Fibroblast of skin of left biceps (primary cell): ENCODE data around the gene CIB4.

Experiments used
- DNase-seq, 2 experiments: peaks; one replicate each; pipeline ENCODE4 v3.0.0-alpha.2; 2013; ENCODE audit warnings: low read depth in 2 of 2

CIB4 gene

DNA sequence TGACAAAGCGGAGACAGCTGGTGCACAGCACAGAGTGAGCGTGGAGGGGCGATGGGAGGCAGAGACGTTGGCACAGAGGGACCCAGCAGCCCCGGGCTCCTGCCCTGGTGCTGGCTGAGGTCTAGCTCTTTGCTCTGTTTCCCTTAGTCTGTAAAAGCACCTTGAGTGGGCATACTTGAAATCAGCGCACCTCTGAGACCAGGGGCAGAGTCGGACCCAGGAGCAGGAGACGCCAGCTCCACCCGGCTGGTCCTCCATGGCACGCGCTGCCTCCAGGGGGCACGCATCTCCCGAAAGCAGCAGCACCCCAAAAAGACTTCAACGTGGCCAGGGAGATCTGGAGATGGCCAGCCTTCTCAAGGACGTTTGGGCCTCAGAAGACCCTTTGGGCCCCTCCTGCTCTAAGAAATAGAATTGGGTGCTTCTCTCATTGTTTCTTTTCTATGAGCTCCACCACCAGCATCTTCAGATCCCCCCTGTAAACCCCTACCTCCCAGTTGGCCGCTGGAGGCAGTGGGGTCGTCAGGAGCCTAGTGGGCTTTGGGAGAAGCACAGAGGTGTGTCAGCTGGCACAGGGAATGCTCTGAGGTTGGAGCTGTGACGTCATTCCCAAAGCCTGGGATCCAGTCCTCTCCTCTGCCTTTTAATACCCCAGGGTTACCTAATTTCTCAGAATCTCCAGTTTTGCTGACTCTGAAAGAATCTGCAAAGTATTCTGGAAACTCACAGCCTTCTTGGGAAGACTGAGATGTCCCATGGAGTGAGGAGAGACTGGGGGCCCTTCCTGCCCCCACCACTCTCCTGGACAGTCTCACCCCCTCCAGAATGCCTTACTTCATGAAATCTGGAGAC lies 58.9 kb downstream of the CIB4 start:
- no peak for DNase-seq

DNA sequence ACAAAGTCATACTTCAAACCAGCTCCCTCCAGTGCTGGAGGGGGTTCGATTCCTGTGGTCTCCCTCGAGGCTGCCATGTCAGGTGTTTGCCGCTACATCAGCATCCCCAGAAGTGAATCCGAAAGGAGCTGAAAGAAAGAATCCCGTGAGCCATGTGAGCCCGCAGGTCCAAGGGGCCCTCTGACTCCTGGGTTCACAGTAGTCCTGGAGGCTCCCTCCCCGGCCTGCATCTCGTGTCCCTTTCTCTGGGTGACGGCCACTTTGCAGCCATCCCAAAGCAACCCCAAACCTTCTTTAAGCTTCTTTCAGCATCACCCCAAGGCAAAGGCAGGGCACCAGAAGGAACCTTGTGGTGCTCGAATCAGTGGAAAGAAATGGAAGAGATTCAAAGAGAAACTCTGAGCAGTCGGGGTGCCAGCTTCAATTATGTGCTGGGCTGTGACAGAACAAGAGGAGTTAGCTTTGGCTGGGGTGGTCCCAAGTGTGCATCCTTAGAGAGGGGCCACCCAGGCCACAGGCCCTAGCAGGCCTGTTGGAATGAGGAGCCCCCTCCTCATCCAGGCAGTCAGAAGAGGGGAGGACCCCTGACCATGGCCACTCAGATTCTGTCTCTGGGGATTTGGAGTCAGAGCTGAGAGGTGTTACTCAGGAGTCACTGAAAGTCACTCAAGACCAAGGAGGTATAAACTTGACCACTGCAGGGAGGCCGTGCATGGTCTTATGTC lies 59.7 kb downstream of the CIB4 start:
- no peak for DNase-seq

DNA sequence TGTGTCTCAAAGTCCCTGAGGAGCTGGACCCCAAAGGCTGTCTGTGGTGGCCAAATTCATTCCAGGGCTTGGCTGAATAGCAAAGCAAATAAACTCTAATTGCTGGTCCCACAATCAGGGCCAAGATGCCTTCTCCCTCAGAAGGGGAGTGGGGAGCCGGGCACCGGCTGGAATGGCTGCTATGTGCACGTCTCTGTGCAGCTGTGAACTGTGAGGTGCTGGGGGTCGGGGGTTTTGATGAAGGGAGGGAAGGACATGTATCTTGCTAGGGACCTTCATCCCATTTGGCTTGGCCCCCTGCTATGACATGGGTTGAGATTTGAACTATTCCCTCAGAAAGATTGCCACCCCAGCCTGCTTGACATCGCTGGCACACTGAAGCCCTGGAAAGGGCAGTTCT lies 60.4 kb downstream of the CIB4 start:
- DNase-seq: no peak

DNA sequence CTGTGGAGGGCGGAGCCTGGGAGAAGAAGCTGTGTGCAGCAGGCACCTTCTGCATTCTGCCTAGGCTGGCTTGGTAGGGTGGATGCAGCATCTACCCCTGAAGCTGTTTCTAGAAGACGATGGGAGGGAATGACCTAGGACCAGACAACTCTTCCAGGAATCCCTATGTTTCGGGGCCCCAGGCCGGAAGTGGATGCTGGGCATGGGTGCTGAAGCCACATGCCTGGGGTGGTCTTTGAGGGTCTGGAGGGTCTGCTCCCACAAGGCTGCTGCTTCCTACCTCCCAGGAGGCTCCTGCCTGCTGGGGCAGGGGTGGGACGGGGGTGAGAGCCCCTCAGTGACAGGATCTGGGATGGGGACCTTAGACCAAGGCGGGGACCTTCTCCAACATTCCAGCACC lies 61.0 kb downstream of the CIB4 start:
- DNase-seq: no peak

DNA sequence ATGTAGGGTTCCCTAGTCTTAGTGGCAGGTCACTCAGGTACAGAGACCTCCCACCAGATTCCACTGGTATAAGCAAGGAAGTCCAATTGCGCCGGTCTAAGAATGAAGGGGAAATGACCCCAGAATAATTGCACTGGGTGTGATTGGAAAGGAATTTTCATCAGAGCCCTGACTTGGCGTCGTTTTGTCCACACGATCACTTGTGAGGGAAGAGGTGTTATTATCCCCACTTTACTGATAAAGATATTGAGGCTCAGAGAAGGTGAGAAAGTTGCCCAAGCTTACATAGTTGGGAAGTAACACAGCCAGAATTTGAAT lies 61.5 kb downstream of the CIB4 start:
- no peak for DNase-seq

DNA sequence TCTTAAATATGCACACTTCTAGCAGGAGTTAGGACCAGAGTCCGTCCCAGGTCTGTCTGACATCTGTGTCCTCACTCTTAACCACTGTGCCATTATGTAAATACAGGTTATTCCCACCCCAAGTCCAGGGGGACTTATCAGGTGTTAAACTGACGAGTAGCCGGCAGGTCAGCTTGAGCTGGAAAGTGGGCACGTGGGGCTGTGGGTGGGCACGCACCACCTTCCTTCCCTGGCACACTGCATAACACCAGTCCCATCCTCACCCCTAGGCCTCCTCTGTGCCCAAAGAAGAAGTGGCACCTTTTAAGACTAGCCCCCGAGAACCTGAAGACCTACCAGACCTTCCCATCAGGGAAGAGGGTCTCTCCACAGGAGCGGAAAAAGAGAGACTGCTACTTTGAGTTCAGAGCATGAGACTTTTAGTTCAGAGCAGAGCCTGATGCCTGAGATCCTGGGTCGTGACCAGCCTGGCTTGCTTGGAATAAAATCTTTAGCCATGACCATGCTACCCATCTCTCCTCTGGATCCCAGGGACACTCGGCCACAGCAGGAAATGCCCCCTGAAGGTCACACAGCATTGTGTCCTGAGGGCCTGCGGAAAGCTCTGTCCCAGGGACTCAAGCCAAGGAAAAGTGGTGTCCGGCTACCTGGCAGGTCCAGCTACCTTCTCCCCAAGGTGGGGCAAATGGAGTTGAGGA lies 62.0 kb downstream of the CIB4 start:
- DNase-seq: no peak

DNA sequence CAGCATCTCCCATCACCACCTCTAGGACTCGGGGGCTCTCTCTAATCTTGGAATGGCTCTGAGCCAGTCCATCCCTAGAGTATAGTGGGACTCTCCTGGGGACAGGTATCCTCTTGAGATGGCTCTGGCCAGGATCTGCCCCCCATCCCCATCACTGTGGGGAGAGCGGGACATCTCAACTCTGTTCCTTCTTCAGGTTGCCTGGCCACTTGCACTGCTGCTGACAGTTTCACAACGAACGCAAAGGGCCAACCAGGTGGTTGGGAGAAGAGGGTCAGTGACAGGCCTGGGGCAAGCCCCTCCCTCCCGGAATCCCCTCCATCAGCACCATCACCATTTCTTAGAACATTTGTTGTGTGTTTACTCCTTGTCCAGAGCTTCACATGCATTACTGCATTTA lies 62.6 kb downstream of the CIB4 start:
- no peak for DNase-seq

DNA sequence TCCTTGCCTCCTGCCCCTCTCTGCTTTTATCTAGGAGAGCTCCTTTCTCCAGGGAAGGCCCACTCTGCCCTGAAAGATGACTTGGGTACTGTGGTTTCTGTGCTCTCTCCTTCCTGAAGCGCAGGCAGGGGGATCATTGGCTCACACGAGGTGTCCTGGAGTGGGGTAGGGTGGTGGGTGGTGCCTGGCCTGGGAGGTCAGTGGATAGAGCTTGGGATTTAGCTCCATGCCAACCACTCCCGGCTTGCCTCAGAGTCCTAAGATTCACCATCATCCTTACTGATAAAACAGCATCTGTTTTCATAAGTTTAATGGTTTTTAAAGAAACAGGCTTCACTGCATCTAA lies 63.1 kb downstream of the CIB4 start:
- DNase-seq: no peak

DNA sequence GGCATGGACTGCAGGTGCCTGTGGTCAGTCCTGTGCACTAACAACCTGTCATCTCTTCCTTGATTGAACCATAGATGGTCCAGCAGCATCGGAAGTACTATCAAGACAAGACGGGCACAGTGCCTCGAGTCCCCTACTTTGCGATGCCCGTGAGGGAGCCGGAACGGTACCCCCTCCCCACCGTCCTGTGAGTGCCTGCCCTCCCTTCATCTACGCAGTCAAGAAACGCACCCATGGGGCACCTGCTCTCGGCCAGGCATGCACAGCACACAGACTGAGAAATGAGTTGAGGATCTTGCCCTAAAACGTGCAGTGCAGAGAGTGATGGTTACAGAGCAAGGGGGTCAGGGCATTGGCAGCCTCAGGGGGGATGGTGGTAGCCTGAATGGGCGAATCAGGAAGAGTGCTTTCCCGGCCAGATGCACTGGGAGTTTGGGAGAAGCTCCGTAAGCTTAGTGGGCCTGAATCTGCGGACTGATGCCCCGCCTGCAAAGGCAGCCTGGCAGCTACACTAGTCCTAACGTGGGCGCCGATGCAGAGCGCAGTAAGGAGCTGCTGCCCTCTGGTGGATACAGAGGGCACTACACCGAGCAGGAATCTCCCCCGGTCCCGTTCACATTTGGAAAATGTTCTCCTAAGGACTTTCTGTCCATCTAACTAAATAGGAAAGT lies 63.6 kb downstream of the CIB4 start:
- DNase-seq: peak; percentile 6 to 12

DNA sequence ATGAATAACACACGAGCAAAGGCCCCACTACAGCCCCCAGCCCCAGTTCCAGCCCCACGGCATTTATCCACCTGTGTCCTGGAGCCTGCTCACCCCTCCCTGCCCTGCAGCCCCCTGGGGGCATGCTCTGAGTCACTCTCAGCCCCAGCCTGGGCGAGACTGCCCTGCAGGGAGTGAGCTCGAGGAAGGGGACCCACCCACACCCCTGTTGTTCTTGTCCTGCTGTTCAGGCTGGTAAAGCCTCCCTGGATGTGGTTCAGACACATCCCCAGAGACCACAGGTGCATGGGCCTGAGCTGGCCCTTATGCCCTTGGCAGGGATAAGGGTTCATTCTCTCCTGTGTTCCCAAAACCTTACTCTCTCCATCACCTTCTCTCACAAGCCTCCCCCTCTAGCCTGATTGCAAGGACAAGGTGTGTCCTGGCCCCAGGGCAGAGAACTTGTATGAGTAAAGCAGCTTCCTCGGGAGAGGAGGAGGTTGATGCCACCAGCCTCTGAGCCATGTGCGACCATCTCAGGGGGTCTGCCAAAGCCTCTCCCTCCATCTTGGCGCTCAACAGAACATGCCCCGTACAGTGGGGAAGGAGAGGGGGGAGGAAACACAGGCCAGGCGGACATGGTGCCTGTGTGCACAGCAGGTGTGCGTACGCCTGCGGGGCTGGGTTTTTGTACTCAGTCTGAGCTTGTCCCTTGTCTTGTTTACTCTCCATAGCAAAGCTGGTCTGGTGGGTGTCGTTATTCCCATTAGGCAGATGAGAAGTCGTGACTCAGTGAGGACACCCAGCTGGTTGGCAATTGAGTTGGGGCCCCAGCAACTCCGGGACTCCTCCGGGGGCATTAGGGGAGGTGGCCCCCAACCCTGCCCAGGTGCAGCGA lies 64.4 kb downstream of the CIB4 start:
- no peak for DNase-seq

DNA sequence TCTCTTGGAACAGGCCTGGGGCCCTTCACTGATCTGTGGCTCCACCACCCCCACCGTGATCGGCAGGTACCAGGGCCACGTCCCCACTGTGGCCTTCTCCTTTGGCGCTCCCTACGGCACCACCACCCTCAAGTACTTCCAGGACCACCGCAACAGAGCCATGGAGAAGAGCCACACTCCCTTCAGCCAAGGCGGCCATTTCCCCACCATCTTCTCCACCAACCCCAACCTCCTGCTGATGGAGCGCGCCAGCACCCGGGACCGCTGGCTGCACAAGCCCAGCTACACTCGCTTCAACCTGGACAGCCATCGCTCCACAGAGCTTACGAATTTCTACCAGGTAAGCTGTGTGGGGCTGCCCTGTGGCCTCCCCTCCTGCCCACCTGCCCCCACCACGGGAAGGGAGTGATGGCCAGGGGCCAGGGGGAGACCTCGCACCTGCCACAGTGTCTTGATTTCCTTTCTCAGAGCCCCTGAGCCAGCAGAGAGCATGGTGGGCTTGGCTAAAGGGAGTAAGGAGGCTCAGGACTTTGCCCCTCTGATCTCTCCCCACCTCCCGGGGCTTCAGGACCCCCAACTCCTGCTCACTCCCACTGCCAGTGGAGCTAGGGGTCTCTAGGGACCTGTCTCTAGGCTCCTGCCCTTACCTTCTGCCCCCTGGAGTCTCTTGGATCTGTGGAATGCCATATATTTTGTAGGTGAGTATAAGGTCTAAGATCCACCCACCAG lies 65.2 kb downstream of the CIB4 start:
- DNase-seq: no peak

DNA sequence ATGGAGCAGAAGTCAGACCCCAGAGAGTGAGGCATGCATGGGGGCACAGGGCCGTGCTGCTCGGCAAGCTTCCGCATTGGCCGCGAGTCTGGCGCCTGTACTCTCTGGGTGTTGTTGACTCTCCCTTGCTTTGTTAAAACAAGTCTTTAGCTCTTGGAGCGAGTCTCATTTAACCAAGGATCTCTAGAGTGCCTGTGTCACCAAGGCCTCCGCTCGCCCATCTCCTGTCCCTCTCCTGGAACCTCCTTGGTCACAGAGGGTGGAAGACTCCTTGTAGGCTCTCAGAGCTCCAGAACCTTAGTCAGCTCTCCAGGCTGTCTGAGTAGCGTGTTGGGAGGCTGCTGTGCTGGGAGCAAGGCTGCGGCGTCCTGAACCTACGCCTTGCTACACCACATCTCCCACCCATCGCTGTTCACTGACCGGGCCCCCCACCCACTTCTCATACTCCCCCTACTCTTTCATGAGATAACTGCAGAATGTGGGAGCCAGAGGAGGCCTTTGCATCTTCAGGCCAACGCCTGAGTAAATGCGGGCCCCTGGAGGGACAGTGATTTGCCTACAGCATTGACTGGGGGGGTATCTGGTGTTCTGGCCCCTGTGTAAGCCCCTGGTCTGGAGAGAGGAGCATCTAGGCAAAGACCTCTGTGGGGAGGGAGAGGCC lies 66.1 kb downstream of the CIB4 start:
- no peak for DNase-seq

DNA sequence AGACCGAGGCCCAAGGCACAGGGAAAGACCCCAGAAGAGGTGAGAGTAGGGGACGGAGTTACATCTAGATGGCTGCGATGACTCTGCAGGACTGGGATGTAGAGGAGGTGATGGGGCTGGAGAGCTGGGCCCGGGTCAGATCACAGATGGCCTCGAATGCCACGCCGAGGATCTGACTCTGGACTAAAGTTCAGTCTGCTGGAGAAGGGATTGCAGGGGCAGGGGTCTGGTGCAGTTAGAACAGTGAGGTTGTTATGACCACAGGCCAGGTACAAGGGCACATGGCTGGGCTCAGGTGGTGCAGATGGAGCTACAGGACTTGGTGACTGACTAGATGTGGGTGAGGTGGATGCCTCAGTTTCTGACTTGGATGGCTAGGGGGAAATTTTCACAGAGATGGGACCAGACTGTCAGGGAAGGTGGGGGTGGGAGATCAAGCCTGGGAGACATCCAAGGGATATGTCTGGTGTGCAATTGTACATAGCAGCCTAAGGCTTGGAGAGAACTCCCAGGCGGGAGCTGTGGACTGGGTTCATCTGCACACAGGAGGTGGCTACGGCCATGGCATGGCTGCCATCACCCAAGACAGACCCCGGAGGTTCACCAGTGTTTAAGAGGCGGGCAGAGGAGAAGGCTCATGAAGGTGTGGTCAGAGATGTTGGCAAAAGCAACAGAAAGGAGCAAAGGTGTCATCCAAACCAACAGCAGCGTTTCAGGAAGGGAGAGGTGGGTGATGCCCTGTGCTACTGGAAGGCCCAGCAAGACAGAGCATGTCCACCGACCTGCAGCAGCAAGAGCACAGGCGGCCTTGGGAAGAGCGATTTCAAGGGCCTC lies 66.9 kb downstream of the CIB4 start:
- DNase-seq: no peak

DNA sequence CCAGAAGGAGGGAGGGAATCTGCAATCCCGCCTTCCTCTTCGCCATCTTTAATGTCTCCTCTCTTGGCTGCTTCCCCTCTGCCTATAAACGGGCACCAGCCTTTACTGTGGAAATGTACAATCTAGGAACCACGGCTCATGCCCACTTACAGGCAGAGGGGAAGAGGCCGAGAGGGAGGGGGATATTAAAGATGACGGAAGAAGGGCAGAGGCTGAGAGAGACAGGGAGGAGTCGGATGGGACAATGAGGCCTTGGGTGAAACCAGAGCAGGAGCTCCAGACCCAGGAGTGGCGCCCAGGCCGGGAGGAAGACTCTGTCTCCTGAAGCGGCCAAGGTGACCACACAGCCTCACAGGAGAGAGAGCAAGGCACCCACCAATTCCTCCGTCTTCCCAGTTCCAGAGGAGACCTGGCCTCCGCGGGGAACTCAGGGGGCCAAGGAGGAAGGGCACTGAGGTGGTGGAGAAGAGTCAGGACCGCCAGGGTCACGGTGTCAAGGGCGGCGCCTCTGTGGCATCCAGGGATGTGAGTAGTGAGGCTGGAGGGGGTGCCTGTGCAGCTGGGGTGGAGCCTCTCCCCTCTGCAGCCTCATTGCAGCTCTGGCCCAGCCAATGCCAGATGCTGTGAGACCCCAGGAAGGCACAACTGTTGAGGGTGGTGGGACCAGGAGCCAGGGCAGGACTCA lies 67.8 kb downstream of the CIB4 start:
- DNase-seq: no peak

DNA sequence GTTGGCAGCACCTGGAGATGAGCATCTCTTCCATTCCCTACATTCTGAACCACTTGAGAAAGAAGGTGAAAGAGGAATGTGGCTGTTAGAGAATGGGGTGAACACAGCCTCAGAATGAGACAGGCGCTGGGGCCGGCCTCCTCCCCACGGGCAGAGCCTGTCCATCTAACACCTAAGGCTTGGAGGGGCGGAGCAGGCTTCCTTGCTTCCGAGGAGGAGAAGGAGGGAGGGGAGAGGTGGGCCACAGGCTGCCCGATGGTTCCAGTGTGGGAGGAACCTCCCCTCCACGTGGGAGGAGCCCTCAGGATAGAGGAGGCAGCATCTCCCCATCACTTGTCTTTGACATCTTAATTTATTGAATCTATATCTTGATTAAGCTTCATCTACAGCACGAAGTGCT lies 68.6 kb downstream of the CIB4 start:
- DNase-seq: no peak

DNA sequence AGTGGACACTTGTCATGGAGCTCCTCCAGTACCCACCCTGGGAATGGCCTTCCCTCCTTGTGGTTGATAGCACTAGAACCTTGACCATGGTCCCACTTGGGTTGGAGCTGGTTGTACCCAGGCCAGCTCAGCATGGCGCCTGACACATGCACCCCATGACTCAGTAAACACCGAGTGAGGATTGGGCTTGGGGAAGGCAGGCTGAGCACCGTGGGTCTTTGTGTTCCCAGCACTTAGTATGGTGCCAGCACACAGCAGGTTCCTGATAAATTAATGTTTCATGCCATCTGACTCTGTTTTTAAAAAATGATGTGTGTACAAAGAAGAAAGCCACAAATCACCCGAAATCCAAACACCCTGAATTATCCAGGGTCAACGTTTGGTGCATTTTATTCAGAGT lies 69.8 kb downstream of the CIB4 start:
- DNase-seq: no peak

DNA sequence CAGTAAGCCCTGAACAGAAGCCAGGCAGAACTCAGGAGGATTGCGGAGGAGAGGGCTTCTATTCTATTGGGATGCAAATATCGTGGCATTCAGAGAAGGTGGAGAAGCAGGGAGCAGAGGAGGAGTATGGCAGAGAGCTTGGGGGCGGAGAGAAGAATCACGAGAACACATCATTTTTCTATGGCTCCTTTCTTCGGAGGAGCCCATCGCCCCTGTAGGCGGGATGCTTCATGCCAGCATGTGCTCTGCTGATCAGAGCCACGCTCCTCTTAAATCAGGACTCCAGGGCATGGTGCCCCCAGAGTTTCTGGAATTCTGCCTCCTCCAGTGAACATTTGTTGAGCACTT lies 71.1 kb downstream of the CIB4 start:
- DNase-seq: no peak

DNA sequence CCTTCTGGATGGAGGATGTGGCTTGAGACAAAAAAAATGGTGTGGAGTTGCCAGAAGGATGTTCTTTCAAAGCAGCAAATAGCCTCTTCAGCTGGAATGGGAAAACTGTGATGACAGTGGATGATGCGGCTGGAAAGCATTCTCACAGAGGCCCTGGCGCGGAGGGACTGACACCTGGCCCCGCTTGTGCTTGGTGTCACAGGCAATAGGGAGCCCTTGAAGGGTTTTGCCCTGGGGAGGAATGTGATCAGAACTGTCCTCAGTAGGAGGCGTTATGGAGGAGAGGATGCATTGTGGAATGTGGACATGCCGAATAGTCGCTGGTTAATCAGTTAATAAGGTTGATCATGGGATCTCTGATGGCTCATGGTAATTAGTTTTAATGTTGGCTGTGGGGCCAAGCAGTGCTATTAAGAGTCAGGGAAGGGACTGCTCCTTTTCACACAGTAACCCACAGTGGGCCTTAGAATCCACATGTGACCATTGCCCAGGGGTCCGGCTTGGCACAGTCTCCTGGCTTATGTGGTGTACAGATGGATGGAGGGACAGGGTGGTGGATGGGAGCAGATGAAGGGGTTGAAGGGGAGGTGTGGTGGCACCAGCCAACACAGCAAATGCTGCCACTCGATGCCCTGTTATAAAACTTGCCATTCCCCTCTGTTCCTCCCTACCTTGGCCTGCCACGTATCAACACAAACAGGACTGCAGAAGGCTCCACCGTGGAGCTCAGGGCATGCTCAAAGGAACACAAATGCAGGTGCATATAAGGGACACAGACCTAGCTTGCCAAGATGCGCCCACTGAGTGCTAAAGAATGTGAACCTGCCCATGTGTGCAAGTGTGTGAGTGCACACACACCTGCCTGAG lies 71.7 kb downstream of the CIB4 start:
- DNase-seq: no peak
